Measurements from ENCODE around the gene CHRM4.

Gene CHRM4

GRCh38 chr11:46362156-46363030 lies 29.2 kb downstream of the CHRM4 start:
- H3K4me3 ChIP-seq (ENCODE audit: low read depth, low read length) = peak overlapping the region; percentile 50
- no peak for DNase-seq (ENCODE audit: low read depth)
- TF ChIP-seq CTCF (IDR thresholded peaks at IDR 0.05; ENCODE audit: low read depth, low read length, missing control alignments) = no peak

GRCh38 chr11:46361283-46362155 lies 30.1 kb downstream of the CHRM4 start:
- TF ChIP-seq CTCF (IDR thresholded peaks at IDR 0.05; ENCODE audit: low read depth, low read length, missing control alignments) = no peak
- peak overlapping the region; percentile 50 for H3K4me3 ChIP-seq (ENCODE audit: low read depth, low read length)
- peak; percentile 48 for DNase-seq (ENCODE audit: low read depth)

GRCh38 chr11:46360878-46361277 lies 30.7 kb downstream of the CHRM4 start:
- no peak for DNase-seq (ENCODE audit: low read depth)
- peak overlapping the region; percentile 50 for H3K4me3 ChIP-seq (ENCODE audit: low read depth, low read length)
- no peak for TF ChIP-seq CTCF (IDR thresholded peaks at IDR 0.05; ENCODE audit: low read depth, low read length, missing control alignments)

GRCh38 chr11:46359953-46360352 lies 31.6 kb downstream of the CHRM4 start:
- no peak for DNase-seq (ENCODE audit: low read depth)
- no peak for TF ChIP-seq CTCF (IDR thresholded peaks at IDR 0.05; ENCODE audit: low read depth, low read length, missing control alignments)
- H3K4me3 ChIP-seq (ENCODE audit: low read depth, low read length) = no peak overlapping the region

GRCh38 chr11:46357483-46357936 lies 34.1 kb downstream of the CHRM4 start:
- no peak overlapping the region for H3K4me3 ChIP-seq (ENCODE audit: low read depth, low read length)
- no peak for TF ChIP-seq CTCF (IDR thresholded peaks at IDR 0.05; ENCODE audit: low read depth, low read length, missing control alignments)
- no peak for DNase-seq (ENCODE audit: low read depth)

- TF ChIP-seq CTCF (IDR thresholded peaks at IDR 0.05; ENCODE audit: low read depth, low read length, missing control alignments) = no peak
- H3K4me3 ChIP-seq (ENCODE audit: low read depth, low read length) = no peak overlapping the region
- DNase-seq (ENCODE audit: low read depth) = no peak
Observed at GRCh38 chr11:46356924-46357482, 34.6 kb downstream of the CHRM4 start.
